HepG2 (cell line): ENCODE results near the gene SNAP47.

ENCODE experiments used
- BRF2 ChIP-seq: sonication (generic); formaldehyde crosslinking; IDR thresholded peaks from 2 replicates; pipeline ENCODE4 v1.8.1; 2022; ENCODE audit warnings: mild to moderate bottlenecking, missing genetic modification reagents
- FOXO1 ChIP-seq: sonication (generic); formaldehyde crosslinking; IDR thresholded peaks from 2 replicates; pipeline ENCODE4 v1.4.0; 2020; ENCODE audit warnings: missing genetic modification reagents
- GTF2F1 ChIP-seq: fragments of 150-350 bp; IDR thresholded peaks from 2 replicates; pipeline ENCODE4 v1.6.1; 2014; ENCODE audit warnings: low read length
- POLR2AphosphoS5 ChIP-seq: IDR thresholded peaks from 2 replicates; pipeline ENCODE4 v1.6.1; 2012; ENCODE audit warnings: low read depth, low read length
- POLR2G ChIP-seq: fragments of 200-400 bp; formaldehyde crosslinking; IDR thresholded peaks from 2 replicates; pipeline ENCODE4 v1.6.1; 2018; ENCODE audit warnings: mild to moderate bottlenecking, low read depth, low read length, moderate library complexity
- PREB ChIP-seq: sonication (generic); formaldehyde crosslinking; IDR thresholded peaks from 2 replicates; pipeline ENCODE4 v1.4.0; 2020; ENCODE audit warnings: missing genetic modification reagents
- RAD21 ChIP-seq: fragments of 450-650 bp; formaldehyde crosslinking; IDR thresholded peaks from 2 replicates; pipeline ENCODE4 v1.5.0; 2020; ENCODE audit warnings: mild to moderate bottlenecking
- ZFP41 ChIP-seq: sonication (generic); formaldehyde crosslinking; IDR thresholded peaks from 2 replicates; pipeline ENCODE4 v1.4.0; 2020; ENCODE audit warnings: mild to moderate bottlenecking, missing genetic modification reagents, borderline replicate concordance
- ZNF274 ChIP-seq: sonication (generic); formaldehyde crosslinking; IDR thresholded peaks from 2 replicates; pipeline ENCODE4 v1.5.1; 2020; ENCODE audit warnings: mild to moderate bottlenecking, missing genetic modification reagents
- ZNF317 ChIP-seq: sonication (generic); formaldehyde crosslinking; IDR thresholded peaks from 2 replicates; pipeline ENCODE4 v1.5.0; 2020; ENCODE audit warnings: mild to moderate bottlenecking, missing genetic modification reagents
- ZNF350 ChIP-seq: sonication (generic); formaldehyde crosslinking; IDR thresholded peaks from 2 replicates; pipeline ENCODE4 v1.4.0; 2020; ENCODE audit warnings: mild to moderate bottlenecking, low read depth, missing genetic modification reagents, borderline replicate concordance
- ZNF790 ChIP-seq: sonication (generic); formaldehyde crosslinking; IDR thresholded peaks from 2 replicates; pipeline ENCODE4 v1.8.0; 2022; ENCODE audit warnings: missing genetic modification reagents, mild to moderate bottlenecking, borderline replicate concordance

- no peak for TF ChIP-seq RAD21
- TF ChIP-seq ZNF274 (CRISPR knock-in tag) = no peak
- no peak for TF ChIP-seq ZNF790 (CRISPR knock-in tag)
- no peak for TF ChIP-seq BRF2 (CRISPR knock-in tag)
- TF ChIP-seq ZNF317 (CRISPR knock-in tag) = no peak
- TF ChIP-seq PREB = no peak
- TF ChIP-seq ZNF350 = no peak
- TF ChIP-seq FOXO1 (CRISPR knock-in tag) = no peak
- TF ChIP-seq POLR2AphosphoS5 = no peak
- no peak for TF ChIP-seq POLR2G
- no peak for TF ChIP-seq GTF2F1
- TF ChIP-seq ZFP41 (CRISPR knock-in tag) = no peak
Measured at GRCh38 chr1:227799756-227800155, 64.5 kb downstream of the SNAP47 start.
